ENCODE results near the gene RAD54L. TPM values are rescaled to one million over a fixed set of nuclear protein-coding genes. Genes with fewer than 3 reads are reported as not detected.

Gene RAD54L
- total RNA-seq, 1 experiment from 2014 or later = 54.7 TPM

GRCh38 chr1:46285730-46286477, 38.3 kb downstream of the RAD54L start:
- CTCF ChIA-PET = interaction anchor here (0.9 to 1.4 kb wide), 2 partner anchors 54 to 62 kb away, joined by 3 to 5 read pairs; partner anchors contain the start of gene NSUN4
- DNase-seq (ENCODE audit: low spot score) = peak; percentile 27
- POLR2A ChIA-PET = interaction anchor here (0.6 to 1.1 kb wide), 3 partner anchors 14 to 62 kb away, joined by 3 to 4 read pairs (median 3); no protein-coding TSS in a partner anchor
- H3K27me3 Mint-ChIP-seq (ENCODE audit: low read depth) = no peaks in the 10 kb centered on the region
- no peaks in the 10 kb centered on the region for H3K4me1 Mint-ChIP-seq
- no peaks in the 10 kb centered on the region for H3K9me3 Mint-ChIP-seq
- H3K27ac Mint-ChIP-seq = no peak overlapping the region
- peaks cover 14% of the 10 kb centered on the region for H3K36me3 Mint-ChIP-seq
- peak; percentile 31 for ATAC-seq
- TF ChIP-seq ZNF671 (CRISPR knock-in tag; IDR thresholded peaks at IDR 0.05) (no peak), MAX (CRISPR knock-in tag; IDR thresholded peaks at IDR 0.05) (peak; percentile 40; the same call in 1 of the 2 replicates), SP1 (CRISPR knock-in tag; conservative IDR thresholded peaks at IDR 0.05) (no peak), ZNF423 (CRISPR knock-in tag; IDR thresholded peaks at IDR 0.05) (peak; percentile 82; the same call in 1 of the 2 replicates), NFE2L1 (CRISPR knock-in tag; IDR thresholded peaks at IDR 0.05) (no peak), JUN (CRISPR knock-in tag; IDR thresholded peaks at IDR 0.05) (no peak), GABPB1 (CRISPR knock-in tag; IDR thresholded peaks at IDR 0.05) (peak; percentile 78), PRDM15 (CRISPR knock-in tag; IDR thresholded peaks at IDR 0.05) (no peak), ZMAT4 (CRISPR knock-in tag; IDR thresholded peaks at IDR 0.05) (no peak)
- H3K4me3 Mint-ChIP-seq = no peak overlapping the region

GRCh38 chr1:46288485-46289133, 41.0 kb downstream of the RAD54L start:
- CTCF ChIA-PET = interaction anchor here (0.8 kb wide), 1 partner anchor 86 kb away, joined by 3 read pairs; no protein-coding TSS in a partner anchor
- POLR2A ChIA-PET = interaction anchor here (0.8 kb wide), 1 partner anchor 28 kb away, joined by 3 read pairs; no protein-coding TSS in a partner anchor
- Mint-ChIP-seq H3K27me3 (ENCODE audit: low read depth) (no peaks in the 10 kb centered on the region), H3K36me3 (peaks cover 19% of the 10 kb centered on the region), H3K4me1 (no peaks in the 10 kb centered on the region), H3K9me3 (no peaks in the 10 kb centered on the region), H3K27ac (peak overlapping the region; percentile 12; the same call in 1 of the 2 replicates), H3K4me3 (no peak overlapping the region)
- DNase-seq (ENCODE audit: low spot score) (no peak), ATAC-seq (no peak)
- TF ChIP-seq NR1H2 (CRISPR knock-in tag; IDR thresholded peaks at IDR 0.05) (no peak), SP1 (CRISPR knock-in tag; conservative IDR thresholded peaks at IDR 0.05) (no peak), MAX (CRISPR knock-in tag; IDR thresholded peaks at IDR 0.05) (no peak), ZNF121 (CRISPR knock-in tag; IDR thresholded peaks at IDR 0.05) (no peak), PREB (CRISPR knock-in tag; IDR thresholded peaks at IDR 0.05; ENCODE audit: borderline replicate concordance) (no peak), MXD4 (CRISPR knock-in tag; IDR thresholded peaks at IDR 0.05; ENCODE audit: borderline replicate concordance) (no peak), GTF2I (CRISPR knock-in tag; conservative IDR thresholded peaks at IDR 0.05) (no peak), KAT7 (CRISPR knock-in tag; IDR thresholded peaks at IDR 0.05; ENCODE audit: borderline replicate concordance) (no peak), ETV6 (CRISPR knock-in tag; IDR thresholded peaks at IDR 0.05) (no peak), HMGA2 (CRISPR knock-in tag; IDR thresholded peaks at IDR 0.05) (no peak), ZBTB43 (CRISPR knock-in tag; IDR thresholded peaks at IDR 0.05) (no peak), ATF1 (CRISPR knock-in tag; IDR thresholded peaks at IDR 0.05) (no peak)
